Myocyte (in vitro differentiated cells): ENCODE results near the gene PLET1. TPM values are rescaled to one million over a fixed set of nuclear protein-coding genes. Genes with fewer than 3 reads are reported as not detected.

Experiments
- DNase-seq: peaks from one replicate; pipeline ENCODE4 v3.0.0-alpha.2; 2012; ENCODE audit warnings: low read depth
- total RNA-seq: library from RNA; depleted of rRNA; stranded (reverse); fragments of >200 nt; gene quantifications from 2 replicates; pipeline ENCODE4 v1.2.3, GENCODE V29; 2014

Gene PLET1
- total RNA-seq, 1 donor from 2014 or later, result not detected

DNA sequence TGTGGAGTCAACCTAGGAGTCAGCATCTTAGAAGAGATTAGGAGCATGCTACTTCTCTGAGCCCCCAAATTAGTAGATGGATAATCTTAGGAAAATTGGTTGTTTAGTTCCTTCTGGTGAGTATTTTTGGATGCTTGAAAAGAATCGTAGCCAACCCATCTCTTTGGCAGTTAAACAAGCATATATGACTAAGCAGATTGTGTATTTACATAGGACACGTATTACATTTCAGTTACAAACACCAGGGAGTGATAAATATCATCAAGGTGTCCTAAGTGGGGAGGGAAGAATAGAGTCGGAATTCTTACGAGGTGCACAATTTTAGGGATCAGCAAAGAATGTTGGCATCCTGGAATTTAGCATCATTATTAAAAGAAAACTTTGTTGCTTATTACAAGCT lies 13.5 kb downstream of the PLET1 start:
- no peak for DNase-seq

DNA sequence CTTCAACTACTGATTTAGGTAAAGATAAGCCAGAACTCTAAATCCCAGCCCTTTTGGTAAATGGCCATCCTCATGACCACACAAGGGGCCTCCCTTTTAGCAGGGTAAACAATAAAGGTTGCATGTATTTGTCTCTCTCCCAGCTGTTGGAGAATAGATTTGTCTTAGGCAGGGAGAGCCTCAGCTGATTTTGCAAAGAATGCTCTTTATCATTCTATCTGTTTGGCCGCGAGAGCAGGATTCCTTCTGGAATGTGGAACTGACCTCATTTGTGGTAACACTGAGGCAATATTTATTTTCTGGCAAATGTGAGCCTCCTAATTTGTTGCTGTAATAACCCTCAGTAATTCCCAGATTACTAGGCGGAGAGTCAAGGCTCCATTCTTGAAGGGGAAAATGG lies 19.2 kb downstream of the PLET1 start:
- DNase-seq, result peak; percentile 82

DNA sequence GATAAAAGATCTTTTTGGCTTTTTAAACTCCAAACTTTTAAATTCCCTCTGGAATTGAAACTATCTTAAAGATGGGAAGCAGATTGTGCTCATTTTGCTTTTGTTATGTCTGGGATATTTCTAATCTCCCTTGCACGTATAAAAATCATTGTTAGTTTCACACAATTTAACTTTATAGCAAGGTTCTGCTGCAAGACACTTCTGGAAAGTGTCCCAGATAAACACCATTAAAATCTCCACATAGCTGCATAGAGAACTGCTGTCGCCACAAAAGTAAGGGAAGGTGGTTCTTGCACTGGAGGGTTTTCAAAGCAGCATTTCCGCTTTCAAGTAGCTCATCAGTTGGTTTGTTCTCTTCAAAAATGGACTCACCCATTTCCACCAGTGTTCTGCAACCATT lies 22.6 kb downstream of the PLET1 start:
- DNase-seq, result no peak

DNA sequence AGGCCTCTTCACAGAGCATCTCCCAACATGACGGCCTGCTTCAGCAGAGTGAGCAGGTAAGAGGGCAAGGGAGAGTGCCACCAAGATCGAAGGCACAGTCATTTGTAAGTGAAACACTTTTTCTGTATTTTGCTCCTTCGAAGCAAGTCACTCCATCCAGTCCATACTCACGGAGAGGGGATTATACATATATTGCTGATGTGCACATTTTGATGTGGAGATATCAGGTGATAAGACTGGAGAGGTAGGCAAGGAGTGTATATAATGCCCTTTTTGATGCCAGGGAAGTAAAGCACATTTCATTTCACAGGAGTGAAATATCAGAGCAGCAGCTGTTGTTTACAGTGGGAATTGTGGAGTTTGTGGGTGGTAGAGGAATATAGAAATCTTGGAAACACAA lies 23.2 kb downstream of the PLET1 start:
- DNase-seq, result no peak

DNA sequence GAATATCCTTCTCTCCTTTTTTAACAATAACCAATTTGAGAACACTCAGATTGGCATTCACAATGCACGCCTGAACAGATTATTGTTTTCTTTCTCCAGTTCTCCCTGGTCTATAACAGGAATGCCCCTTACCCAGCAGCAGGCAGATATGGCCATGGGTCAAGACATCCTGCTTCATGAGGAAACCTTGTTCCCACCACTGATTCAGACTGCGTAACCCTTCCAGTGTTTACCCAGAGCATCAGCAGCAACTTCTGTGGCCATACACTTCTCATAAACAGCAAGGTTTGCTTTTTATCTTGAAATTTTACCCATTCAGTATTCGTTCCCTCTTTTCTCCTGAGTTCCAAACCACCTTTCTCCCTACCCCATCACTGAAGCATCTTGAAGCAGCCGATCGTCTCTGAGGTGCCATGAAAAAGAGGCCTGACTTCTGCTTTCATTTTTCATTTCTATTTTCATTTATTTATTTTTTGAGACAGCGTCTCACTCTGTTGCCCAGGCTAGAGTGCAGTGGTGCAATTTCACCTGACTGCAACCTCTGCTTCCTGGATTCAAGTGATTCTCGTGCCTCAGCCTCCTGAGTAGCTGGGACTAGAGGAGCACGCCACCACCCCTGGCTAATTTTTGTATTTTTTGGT lies 24.8 kb downstream of the PLET1 start:
- DNase-seq, result no peak

DNA sequence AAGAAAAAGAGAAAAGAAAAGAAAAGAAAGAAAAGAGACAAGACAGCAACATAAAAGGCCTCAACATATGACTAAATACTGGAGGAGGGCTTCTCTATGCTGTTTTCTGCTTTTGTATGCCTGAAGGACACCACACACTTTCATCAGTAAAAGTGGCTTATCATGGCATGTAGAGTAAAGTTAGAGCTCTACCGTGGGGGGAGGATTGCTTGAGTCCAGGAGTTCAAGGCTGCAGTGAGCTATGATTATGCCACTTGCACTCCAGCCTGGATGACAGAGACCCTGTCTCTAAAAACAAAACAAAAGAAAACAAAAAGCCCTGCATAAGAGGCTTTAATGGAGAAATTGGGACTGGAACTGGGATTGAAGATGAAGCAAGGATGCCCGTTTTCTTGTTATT lies 28.7 kb downstream of the PLET1 start:
- DNase-seq, result no peak

DNA sequence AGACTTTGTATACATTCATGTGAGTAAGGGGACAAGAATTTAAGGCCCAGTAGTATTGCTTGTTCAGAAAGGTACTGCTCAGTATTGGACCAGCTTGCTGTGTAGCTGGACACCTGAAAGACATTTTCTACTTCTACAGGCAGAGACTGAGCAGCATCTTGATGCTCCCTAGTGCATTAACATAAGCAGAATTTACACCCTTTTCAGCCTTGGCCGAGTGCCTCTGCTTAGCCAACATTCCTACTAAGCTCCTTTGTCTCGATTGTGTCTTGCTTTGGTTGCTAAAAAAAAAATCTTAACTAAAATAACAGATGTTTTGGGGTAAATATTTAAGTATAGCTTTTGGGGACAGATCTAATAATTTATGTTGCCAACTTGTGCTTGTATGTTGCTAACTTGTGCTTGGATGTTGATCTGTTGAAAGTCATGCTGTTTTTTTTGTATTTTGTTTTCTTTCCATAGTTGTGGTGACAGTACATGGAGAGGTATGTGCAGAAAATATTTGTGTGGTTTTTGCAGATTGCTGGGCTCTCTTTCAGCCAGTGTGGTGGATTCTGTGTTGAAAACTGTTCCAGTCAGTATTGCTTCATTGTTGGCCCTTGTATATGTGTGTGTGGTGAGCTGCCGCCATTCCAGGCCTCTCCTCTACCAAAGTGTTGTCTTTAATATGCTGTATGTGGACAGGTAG lies 30.8 kb downstream of the PLET1 start:
- DNase-seq, result peak; percentile 55

DNA sequence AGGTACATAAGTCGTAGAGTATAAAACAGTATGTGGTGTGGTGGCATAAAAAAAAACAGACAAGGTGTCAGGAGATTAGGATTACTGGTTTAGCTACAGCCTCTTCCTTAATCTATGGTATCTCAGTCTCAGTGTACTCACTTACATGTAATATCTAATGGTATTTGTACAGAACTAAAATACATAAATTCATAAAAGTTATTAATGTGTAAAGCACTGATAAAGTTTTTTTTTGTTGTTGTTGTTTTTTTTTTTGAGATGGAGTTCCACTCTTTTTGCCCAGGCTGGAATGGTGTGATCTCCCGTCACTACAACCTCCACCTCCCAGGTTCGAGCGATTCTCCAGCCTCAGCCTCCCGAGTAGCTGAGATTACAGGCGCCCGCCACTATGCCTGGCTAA lies 31.5 kb downstream of the PLET1 start:
- DNase-seq, result no peak

DNA sequence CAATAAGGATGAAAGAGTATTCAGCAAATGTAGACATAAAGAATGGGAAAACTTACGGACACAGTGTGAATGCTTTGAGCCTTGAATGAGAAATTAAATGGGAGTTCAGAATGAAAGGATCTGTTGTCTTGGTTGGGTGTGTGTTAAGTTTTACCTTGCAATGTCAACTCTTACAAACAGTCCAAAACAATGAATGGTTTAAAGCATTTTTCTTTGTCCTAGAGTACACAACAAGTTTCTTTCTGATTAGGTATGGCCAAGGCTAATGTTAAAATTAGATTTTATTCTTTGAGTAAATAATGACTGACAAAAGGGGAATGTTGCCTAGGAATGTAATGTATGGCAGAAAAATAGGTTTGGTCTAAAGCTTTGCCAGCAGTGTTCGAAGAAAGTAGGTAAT lies 32.0 kb downstream of the PLET1 start:
- DNase-seq, result no peak

DNA sequence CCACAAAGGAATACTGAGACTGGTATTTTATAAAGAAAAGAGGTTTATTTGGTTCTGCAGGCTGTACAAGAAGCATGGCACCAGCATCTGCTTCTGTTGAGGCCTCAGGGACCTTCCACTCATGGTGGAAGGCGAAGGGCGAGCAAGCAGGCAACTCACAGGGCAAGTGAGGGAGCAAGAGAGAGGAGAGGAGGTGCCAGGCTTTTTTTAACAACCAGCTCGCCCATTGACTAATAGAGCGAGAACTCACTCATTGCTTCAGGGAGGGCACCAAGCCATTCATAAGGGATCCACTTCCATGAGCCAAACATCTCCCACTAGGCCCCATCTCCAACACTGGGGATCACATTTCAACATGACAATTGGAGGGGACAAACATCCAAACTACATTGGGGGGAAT lies 33.2 kb downstream of the PLET1 start:
- peak; percentile 19 for DNase-seq

DNA sequence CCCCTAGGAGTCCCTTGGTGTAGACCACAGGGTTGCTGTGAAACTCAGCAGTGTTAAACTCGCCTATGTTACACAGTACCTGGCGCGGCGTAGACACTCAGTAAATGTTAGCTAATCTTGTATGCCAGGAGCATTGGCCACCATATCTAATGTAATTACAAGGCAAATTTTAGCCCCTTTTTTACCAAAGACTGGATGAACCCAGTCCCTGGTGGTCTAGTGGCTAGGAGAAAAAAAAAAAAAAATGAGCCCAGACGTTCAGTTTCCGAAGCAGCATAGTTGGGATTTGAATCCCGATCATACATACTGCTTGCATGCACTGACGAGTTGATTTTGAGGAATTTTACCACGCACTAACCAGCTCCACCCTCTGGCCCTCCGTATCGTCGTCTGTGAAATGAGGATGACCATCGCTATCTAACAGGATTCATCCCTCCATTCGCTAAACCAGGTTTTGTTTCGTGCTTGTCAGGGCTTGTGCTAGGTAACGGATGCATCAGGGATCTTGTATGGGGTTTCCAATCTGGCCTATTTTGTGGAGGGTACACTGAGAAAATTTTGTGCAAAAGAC lies 33.7 kb downstream of the PLET1 start:
- DNase-seq, result peak; percentile 9

DNA sequence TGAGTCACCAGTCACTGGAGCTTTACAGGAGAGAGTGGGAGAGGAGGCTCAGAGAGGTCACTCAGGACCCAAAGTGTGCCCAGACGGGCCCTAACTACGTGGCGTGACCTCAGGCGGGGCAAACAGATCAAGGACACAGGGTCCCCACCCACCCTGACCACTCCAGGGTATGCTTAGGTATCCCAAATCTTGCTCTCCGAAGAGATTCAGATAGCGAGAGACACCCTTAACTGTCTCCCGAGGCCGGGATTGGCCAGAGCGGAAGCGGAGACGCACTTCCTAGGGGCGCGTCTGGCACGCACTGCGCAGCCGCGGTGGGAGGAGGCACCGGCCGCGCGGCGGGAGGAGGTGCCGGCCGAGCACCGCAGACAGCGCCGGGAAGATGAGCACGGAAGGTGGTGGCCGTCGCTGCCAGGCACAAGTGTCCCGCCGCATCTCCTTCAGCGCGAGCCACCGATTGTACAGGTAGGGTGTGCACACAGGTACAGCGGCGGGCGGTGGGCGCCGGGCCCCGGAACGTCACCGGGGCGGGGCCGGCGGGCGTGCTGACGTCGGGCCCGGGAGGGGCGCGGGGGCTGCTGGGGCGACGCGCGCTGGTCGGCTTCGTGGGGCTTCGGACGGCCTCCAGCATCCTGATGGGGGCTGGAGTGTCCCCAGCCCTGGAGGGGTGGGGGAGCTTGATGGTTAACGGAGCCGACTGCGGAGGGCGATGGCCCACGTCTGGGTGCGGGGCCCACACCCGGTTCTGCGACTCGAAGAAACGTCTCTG lies 34.4 kb downstream of the PLET1 start, which contains the start of gene PTS:
Gene PTS (plus strand): TSS at position 367 of the 769 bp plus-strand sequence. CDS start 16 bp downstream, at position 383.
- peak; percentile 93 for DNase-seq

DNA sequence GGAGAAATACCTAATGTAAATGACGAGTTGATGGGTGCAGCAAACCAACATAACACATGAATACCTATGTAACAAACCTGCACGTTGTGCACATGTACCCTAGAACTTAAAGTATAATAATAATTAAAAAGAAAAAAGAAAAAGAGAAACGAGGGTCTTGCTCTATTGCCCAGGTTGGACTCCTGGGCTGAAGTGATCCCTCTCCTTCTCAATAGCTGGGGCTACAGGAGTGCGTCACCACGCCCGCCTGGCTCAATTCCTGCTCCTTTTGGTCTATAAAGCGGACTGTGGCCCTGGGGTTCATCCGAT lies 35.0 kb downstream of the PLET1 start:
- no peak for DNase-seq

DNA sequence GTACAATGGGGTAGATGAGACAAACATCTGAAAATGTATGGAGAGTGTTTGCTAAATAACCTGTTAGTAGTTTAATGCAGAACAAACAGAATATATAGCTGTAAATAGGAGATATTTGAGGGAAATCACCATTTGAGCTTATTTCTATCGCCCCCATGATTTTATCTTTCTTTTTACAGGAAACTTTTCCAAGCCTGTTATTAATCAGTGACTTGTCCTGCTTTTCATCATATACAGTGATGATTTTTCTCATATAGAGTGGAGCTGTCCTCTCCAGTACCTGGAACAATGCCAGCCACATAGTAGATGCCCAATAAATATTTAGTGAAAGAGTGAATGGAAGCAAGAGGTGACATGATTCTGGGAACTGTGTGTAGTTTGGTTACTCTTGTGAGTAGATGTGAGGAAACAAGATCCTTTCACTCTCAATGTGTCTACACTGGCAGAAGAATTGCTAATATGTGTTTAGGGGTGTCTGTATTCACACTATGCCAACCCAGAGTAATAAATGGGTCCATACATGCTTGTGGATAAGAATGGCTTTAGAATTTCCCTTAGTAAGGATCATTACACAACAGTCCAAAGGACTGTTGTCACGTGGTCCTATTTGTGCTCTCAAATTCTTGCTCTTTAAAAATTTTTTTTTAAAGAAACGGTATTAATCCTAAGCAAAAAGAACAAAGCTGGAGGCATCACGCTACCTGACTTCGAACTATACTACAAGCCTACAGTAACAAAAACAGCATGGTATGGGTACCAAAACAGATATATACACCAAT lies 36.7 kb downstream of the PLET1 start:
- no peak for DNase-seq

DNA sequence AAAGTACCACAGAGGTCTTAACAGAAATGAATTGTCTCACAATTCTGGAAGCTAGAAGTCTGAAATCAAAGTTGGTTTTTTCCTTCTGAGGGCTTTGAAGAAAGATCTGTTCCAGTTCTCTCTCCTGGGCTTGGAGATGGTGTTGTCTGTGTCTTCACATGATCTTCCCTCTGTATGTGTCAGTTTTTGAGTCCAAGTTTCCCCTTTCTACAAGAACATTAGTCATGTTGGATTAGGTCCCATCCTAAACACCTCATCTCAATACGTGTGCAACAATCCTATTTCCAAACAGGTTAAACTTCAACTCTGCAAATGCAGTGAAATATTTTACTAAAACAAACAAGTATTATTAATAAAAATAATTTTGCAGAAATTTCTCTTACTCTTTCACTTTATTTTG lies 37.5 kb downstream of the PLET1 start:
- DNase-seq, result no peak

DNA sequence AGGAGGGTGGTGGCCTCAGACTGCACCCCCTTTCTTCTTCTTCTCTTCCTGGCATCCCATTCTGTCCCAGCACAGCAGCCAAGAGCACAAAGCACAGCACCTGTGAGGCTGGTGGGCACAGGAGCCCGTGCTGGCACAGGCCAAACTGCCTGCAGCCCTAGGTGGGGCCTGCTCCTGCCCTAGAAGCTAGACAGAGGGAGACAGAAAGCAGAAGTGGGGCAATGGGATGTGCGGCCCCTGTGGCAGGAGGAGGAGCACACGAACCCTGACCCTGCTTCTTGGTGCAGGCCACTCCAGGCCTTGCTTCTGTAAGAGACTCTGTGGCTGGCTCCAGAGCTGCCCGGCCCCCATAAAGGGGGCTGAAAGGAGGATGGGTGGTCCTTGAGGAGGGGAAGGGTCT lies 38.4 kb downstream of the PLET1 start:
- DNase-seq, result no peak

DNA sequence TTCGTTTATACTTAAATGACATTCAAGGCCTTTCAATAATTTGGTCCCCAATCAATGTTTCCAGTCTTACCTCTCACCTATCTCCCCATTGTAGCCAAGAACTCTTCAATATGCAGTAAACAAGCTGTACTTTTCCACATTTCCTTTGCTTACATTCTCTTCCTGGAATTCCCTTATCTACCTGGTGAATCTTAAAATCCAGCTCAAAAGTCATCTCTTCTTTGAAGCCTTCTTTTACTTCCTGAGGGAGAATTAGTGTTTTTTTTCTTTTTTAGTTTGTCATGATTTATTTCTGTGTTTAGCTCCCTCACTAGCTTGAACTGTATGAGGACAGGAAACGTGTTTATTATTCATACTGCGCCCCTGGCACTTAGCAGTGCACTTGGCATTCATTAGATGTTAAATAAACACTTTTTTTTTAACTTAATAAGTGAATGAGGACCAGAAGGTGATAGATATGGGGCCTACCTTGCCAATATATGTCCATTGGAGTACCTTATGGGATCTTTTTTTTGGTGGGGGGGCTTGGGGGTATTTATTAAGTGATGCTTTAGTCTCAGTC lies 39.3 kb downstream of the PLET1 start:
- DNase-seq, result no peak

DNA sequence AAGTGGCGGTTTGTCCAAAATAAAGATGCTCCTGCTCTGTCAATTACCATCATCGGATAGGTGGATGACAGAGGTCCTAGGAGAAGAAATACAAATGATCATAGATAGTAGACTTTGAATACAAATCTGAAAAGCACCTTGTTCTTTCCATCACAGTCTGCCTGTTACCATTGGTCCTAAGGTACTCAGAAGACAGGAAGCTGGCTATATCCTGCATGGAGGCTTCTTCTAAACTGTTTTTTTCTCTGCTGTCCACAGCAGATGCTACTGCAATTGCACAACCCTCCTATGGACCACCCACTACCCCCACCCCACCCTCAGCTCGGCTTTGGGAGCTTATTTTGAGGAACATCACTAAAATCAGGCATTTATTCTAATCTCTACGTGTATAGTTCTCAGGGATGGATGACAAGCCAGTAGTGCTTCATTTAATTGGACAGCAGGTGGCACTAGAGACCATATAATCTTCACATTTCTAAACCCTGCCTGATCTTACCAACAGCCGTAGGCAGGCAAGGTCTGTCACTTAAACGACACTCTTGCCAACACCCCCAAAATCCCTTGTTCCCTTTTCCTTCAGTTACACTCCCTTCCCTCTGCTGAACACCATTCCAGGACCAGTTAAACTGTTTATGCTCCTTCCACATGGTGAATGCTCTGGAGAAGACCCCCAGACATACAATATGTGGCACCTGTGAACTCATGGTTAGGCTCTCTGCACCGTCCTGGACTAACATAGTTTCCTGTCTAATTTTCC lies 41.0 kb downstream of the PLET1 start:
- peak; percentile 85 for DNase-seq

DNA sequence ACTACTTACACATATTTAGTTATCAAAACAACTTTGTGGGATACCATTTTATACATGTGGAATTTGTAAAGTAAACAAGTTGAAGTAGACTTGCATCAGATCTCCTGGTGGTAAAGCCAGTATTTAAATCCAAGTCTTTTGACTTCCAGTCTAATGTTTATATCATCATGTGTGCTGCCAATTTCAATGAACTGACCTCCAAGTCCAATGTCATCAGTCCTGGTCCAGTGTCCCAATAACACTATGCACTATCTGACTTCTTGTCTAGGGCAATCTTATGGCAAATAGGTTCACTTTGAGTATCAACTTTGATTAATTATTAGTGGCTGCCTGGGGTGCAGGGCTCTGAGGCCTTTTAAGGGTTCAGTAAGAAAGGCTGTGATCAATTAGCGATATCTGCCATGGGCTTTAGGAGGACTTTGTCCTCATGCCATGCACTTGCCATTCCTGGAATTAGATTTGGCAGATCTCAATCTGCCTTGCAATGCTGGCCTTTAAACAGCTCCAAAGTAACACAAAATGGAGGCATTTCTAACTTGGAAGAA lies 44.0 kb downstream of the PLET1 start:
- DNase-seq, result no peak

DNA sequence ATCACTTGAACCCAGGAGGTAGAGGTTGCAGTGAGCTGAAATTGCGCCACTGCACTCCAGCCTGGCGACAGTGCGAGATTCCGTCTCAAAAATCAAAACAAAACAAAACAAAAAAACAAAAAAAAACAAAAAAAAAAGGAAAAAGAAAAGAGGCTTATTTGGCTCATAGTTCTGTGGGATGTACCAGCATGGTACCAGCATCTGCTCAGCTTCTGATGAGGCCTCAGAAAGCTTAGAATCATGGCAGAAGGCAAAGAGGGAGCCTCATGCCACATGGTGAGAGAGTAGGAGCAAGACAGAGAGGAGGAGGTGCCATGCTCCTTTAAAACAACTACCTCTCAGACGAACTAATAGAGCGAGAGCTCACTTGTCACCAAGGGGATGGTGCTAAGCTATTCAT lies 45.0 kb downstream of the PLET1 start:
- no peak for DNase-seq
